Stimulated activated CD8-positive, alpha-beta memory T cell treated with anti-CD3 and anti-CD28 coated beads, Interleukin-15, amount 100 ng/mL, for 24 hours (primary cell): ENCODE measurements around the gene LRRC8C.
"Not testable (repeated sequence)": the region's sequence is repeated elsewhere in the genome, so short reads cannot be mapped to it uniquely, and the experiment has no call there.

Experiments used
- DNase-seq: peaks from one replicate; pipeline ENCODE4 v3.0.0-alpha.2; 2020; ENCODE audit warnings: low read depth

Gene LRRC8C

GRCh38 chr1:89632657-89633247 is at the start of gene LRRC8C:
TSS of gene LRRC8C (plus strand) at chr1:89633120. CDS start at chr1:89686474, 53,354 bp downstream.
- DNase-seq: peak; percentile 81

GRCh38 chr1:89584211-89584610 is 48.7 kb upstream of the LRRC8C start:
- no peak for DNase-seq

- DNase-seq: no peak
Measured at GRCh38 chr1:89584781-89585180, 48.1 kb upstream of the LRRC8C start.

- no peak for DNase-seq
Measured at GRCh38 chr1:89587729-89588161, 45.2 kb upstream of the LRRC8C start.

- no peak for DNase-seq
Measured at GRCh38 chr1:89588480-89588879, 44.4 kb upstream of the LRRC8C start.

GRCh38 chr1:89589515-89589914 is 43.4 kb upstream of the LRRC8C start:
- DNase-seq: no peak

GRCh38 chr1:89590341-89591080 is 42.4 kb upstream of the LRRC8C start:
- DNase-seq: no peak

GRCh38 chr1:89592861-89593302 is 40.0 kb upstream of the LRRC8C start:
- not testable (repeated sequence) for DNase-seq

- DNase-seq: no peak
Measured at GRCh38 chr1:89594096-89594740, 38.7 kb upstream of the LRRC8C start.

GRCh38 chr1:89596698-89597097 is 36.2 kb upstream of the LRRC8C start:
- DNase-seq: no peak

GRCh38 chr1:89598450-89599331 is 34.2 kb upstream of the LRRC8C start:
- DNase-seq: no peak

- no peak for DNase-seq
Measured at GRCh38 chr1:89599332-89599630, 33.6 kb upstream of the LRRC8C start.

GRCh38 chr1:89600451-89601224 is 32.3 kb upstream of the LRRC8C start:
- DNase-seq: no peak

- no peak for DNase-seq
Measured at GRCh38 chr1:89602871-89603404, 30.0 kb upstream of the LRRC8C start.

- no peak for DNase-seq
Measured at GRCh38 chr1:89603651-89604413, 29.1 kb upstream of the LRRC8C start.

GRCh38 chr1:89604414-89604735 is 28.5 kb upstream of the LRRC8C start:
- no peak for DNase-seq

- no peak for DNase-seq
Measured at GRCh38 chr1:89605692-89606091, 27.2 kb upstream of the LRRC8C start.

GRCh38 chr1:89606227-89606980 is 26.5 kb upstream of the LRRC8C start:
- DNase-seq: no peak

GRCh38 chr1:89607156-89607555 is 25.8 kb upstream of the LRRC8C start:
- DNase-seq: no peak
